HG03060 (cell line): ENCODE results near the gene TEKT4.
"Not testable (repeated sequence)": the region's sequence is repeated elsewhere in the genome, so short reads cannot be mapped to it uniquely, and the experiment has no call there.

Experiments
- ATAC-seq: cut with Tn5 transposase; IDR thresholded peaks from one replicate; pipeline ENCODE4 v1.9.1; 2021; ENCODE audit warnings: low read depth, moderate number of reproducible peaks; ENCODE audit not compliant: unreplicated experiment

Gene TEKT4

GRCh38 chr2:94875064-94875819 lies 4.0 kb downstream of the TEKT4 start:
- no peak for ATAC-seq

- no peak for ATAC-seq
These were observed 4.7 kb downstream of the TEKT4 start for GRCh38 chr2:94875820-94876522.

GRCh38 chr2:94876523-94876863 lies 5.3 kb downstream of the TEKT4 start:
- ATAC-seq, result no peak

- no peak for ATAC-seq
These were observed 5.9 kb downstream of the TEKT4 start for GRCh38 chr2:94877129-94877528.

- not testable (repeated sequence) for ATAC-seq
These were observed 7.3 kb downstream of the TEKT4 start for GRCh38 chr2:94878575-94878974.

GRCh38 chr2:94879314-94879981 lies 8.2 kb downstream of the TEKT4 start:
- no peak for ATAC-seq

- no peak for ATAC-seq
These were observed 8.8 kb downstream of the TEKT4 start for GRCh38 chr2:94879982-94880377.

- no peak for ATAC-seq
These were observed 9.3 kb downstream of the TEKT4 start for GRCh38 chr2:94880507-94880906.

GRCh38 chr2:94881070-94881469 lies 9.8 kb downstream of the TEKT4 start:
- no peak for ATAC-seq

GRCh38 chr2:94890234-94890633 lies 19.0 kb downstream of the TEKT4 start:
- ATAC-seq, result no peak

GRCh38 chr2:94895273-94895672 lies 24.0 kb downstream of the TEKT4 start:
- ATAC-seq, result not testable (repeated sequence)

GRCh38 chr2:94906976-94907375 lies 35.7 kb downstream of the TEKT4 start:
- not testable (repeated sequence) for ATAC-seq

GRCh38 chr2:94923196-94923595 lies 52.0 kb downstream of the TEKT4 start:
- ATAC-seq, result no peak

- ATAC-seq, result not testable (repeated sequence)
These were observed 53.8 kb downstream of the TEKT4 start for GRCh38 chr2:94924999-94925398.
